GM21381 (cell line): ENCODE results near the gene TMX3.

Experiments used
- ATAC-seq: cut with Tn5 transposase; IDR thresholded peaks from one replicate; pipeline ENCODE4 v1.9.1; 2021; ENCODE audit warnings: mild to moderate bottlenecking, moderate library complexity; ENCODE audit not compliant: unreplicated experiment

Gene TMX3

GRCh38 chr18:68714712-68715496 lies at the start of gene TMX3:
Gene TMX3, minus strand, starts transcription at chr18:68715108. Its CDS starts 127 bp downstream, at chr18:68714981.
- peak; percentile 93 for ATAC-seq

GRCh38 chr18:68764016-68764415 lies 49.1 kb upstream of the TMX3 start:
- no peak for ATAC-seq

GRCh38 chr18:68763083-68763482 lies 48.2 kb upstream of the TMX3 start:
- ATAC-seq, result no peak

GRCh38 chr18:68759308-68759707 lies 44.4 kb upstream of the TMX3 start:
- no peak for ATAC-seq

- no peak for ATAC-seq
Observed at GRCh38 chr18:68757126-68757525, 42.2 kb upstream of the TMX3 start.

- no peak for ATAC-seq
Observed at GRCh38 chr18:68742206-68742605, 27.3 kb upstream of the TMX3 start.

GRCh38 chr18:68740966-68741365 lies 26.1 kb upstream of the TMX3 start:
- ATAC-seq, result no peak

GRCh38 chr18:68739462-68739861 lies 24.6 kb upstream of the TMX3 start:
- ATAC-seq, result no peak

- ATAC-seq, result no peak
Observed at GRCh38 chr18:68738564-68738963, 23.7 kb upstream of the TMX3 start.

- ATAC-seq, result peak; percentile 86
Observed at GRCh38 chr18:68735483-68736343, 20.8 kb upstream of the TMX3 start.

- ATAC-seq, result no peak
Observed at GRCh38 chr18:68734308-68734707, 19.4 kb upstream of the TMX3 start.

- ATAC-seq, result no peak
Observed at GRCh38 chr18:68733707-68734106, 18.8 kb upstream of the TMX3 start.

- ATAC-seq, result no peak
Observed at GRCh38 chr18:68728081-68728700, 13.3 kb upstream of the TMX3 start.

GRCh38 chr18:68727506-68727905 lies 12.6 kb upstream of the TMX3 start:
- ATAC-seq, result no peak

GRCh38 chr18:68725346-68725745 lies 10.4 kb upstream of the TMX3 start:
- no peak for ATAC-seq

- no peak for ATAC-seq
Observed at GRCh38 chr18:68724021-68724420, 9.1 kb upstream of the TMX3 start.

- no peak for ATAC-seq
Observed at GRCh38 chr18:68723539-68723938, 8.6 kb upstream of the TMX3 start.

GRCh38 chr18:68722821-68723220 lies 7.9 kb upstream of the TMX3 start:
- no peak for ATAC-seq

GRCh38 chr18:68721681-68722583 lies 7.0 kb upstream of the TMX3 start:
- ATAC-seq, result peak; percentile 87

GRCh38 chr18:68714366-68714711 lies 569 bp downstream of the TMX3 start:
- no peak for ATAC-seq

GRCh38 chr18:68713796-68714195 lies 1.1 kb downstream of the TMX3 start:
- ATAC-seq, result no peak
